IMR-90 (cell line): ENCODE measurements around the gene RFX3. TPM values are rescaled to one million over a fixed set of nuclear protein-coding genes. Genes with fewer than 3 reads are reported as not detected.

ENCODE experiments used
- ATAC-seq: fragments of 200-7000 bp; cut with Tn5 transposase; 2 replicates; pipeline ENCODE4 v1.9.1; 2020; ENCODE audit warnings: low read depth, mild to moderate bottlenecking, moderate library complexity
- BruUV-seq: library from RNA; stranded (reverse); fragments of 400-500 nt; replicated peaks from 2 replicates; lab custom pipeline; 2021; lab: Mats Ljungman, UMichigan
- CTCF ChIA-PET: fragments of 300-600 bp; formaldehyde crosslinking; extraction: SDS; loops from one replicate; lab custom pipeline; 2021; ENCODE audit warnings: antibody characterized with exemption; lab: Yijun Ruan, JAX
- POLR2A ChIA-PET: fragments of 300-600 bp; sonication (Branson Sonifier 250); formaldehyde crosslinking; loops from one replicate; lab custom pipeline; 2022; ENCODE audit warnings: antibody characterized with exemption; ENCODE audit not compliant: unreplicated experiment; lab: Charles Lee
- DNase-seq: peaks from one replicate; pipeline ENCODE4 v3.0.0; 2013
- H2AFZ ChIP-seq: replicated peaks from 2 replicates; pipeline ENCODE3; 2013; ENCODE audit warnings: low read length, mild to moderate bottlenecking; ENCODE audit not compliant: poor library complexity
- H2AK5ac ChIP-seq: 2 replicates; pipeline ENCODE4 v1.6.1; 2013; ENCODE audit warnings: low read depth, low read length, inconsistent platforms
- H2AK9ac ChIP-seq: replicated peaks from 2 replicates; pipeline ENCODE3; 2013; ENCODE audit warnings: mild to moderate bottlenecking, low read depth, low read length, moderate library complexity; ENCODE audit not compliant: poor library complexity
- H2BK120ac ChIP-seq: 2 replicates; pipeline ENCODE4 v1.6.1; 2013; ENCODE audit warnings: low read depth, low read length, inconsistent platforms
- H2BK15ac ChIP-seq: 3 replicates; pipeline ENCODE4 v1.6.1; 2013; ENCODE audit warnings: low read depth, low read length, inconsistent platforms
- H2BK20ac ChIP-seq: 2 replicates; pipeline ENCODE4 v1.6.1; 2013; ENCODE audit warnings: low read depth, mild to moderate bottlenecking, inconsistent platforms, low read length, moderate library complexity
- H2BK5ac ChIP-seq: 2 replicates; pipeline ENCODE4 v1.6.1; 2013; ENCODE audit warnings: mild to moderate bottlenecking, low read depth, low read length, inconsistent platforms; ENCODE audit not compliant: poor library complexity, severe bottlenecking
- H3K14ac ChIP-seq: replicated peaks from 2 replicates; pipeline ENCODE4 v1.6.1; 2013; ENCODE audit warnings: low read depth, low read length, inconsistent platforms
- H3K18ac ChIP-seq: 2 replicates; pipeline ENCODE4 v1.6.1; 2013; ENCODE audit warnings: low read depth, low read length, control low read depth
- H3K23ac ChIP-seq: 2 replicates; pipeline ENCODE4 v1.6.1; 2013; ENCODE audit warnings: low read depth, low read length, inconsistent platforms
- H3K27ac ChIP-seq: 2 replicates; pipeline ENCODE4 v1.5.1; 2013; ENCODE audit warnings: mild to moderate bottlenecking, control low read depth, low read length; ENCODE audit not compliant: insufficient read depth
- H3K27me3 ChIP-seq: 2 replicates; pipeline ENCODE4 v1.6.1; 2013; ENCODE audit warnings: low read length; ENCODE audit not compliant: control insufficient read depth, insufficient read depth
- H3K36me3 ChIP-seq: 2 replicates; pipeline ENCODE4 v1.6.1; 2013; ENCODE audit warnings: low read length, mixed read lengths; ENCODE audit not compliant: control insufficient read depth, insufficient read depth
- H3K4ac ChIP-seq: 2 replicates; pipeline ENCODE4 v1.6.1; 2013; ENCODE audit warnings: low read depth, low read length, inconsistent platforms
- H3K4me1 ChIP-seq: 2 replicates; pipeline ENCODE4 v1.6.1; 2013; ENCODE audit warnings: low read length, mixed read lengths; ENCODE audit not compliant: control insufficient read depth, insufficient read depth
- H3K4me2 ChIP-seq: 2 replicates; pipeline ENCODE4 v1.6.1; 2013; ENCODE audit warnings: low read depth, mild to moderate bottlenecking, control low read depth, low read length, moderate library complexity
- H3K4me3 ChIP-seq: 2 replicates; pipeline ENCODE4 v1.5.1; 2013; ENCODE audit warnings: low read depth, mild to moderate bottlenecking, control low read depth, low read length, moderate library complexity; ENCODE audit not compliant: insufficient read depth
- H3K56ac ChIP-seq: 2 replicates; pipeline ENCODE4 v1.6.1; 2013; ENCODE audit warnings: low read length, inconsistent platforms; ENCODE audit not compliant: insufficient read depth; ENCODE audit errors: extremely low read depth
- H3K79me1 ChIP-seq, 2 experiments: 2 replicates each; pipeline ENCODE4 v1.6.1; 2013; ENCODE audit warnings: low read length in 2 of 2, inconsistent platforms in 1 of 2, low read depth in 1 of 2
- H3K9ac ChIP-seq: 2 replicates; pipeline ENCODE4 v1.6.1; 2013; ENCODE audit warnings: low read depth, low read length, control low read depth
- H3K9me1 ChIP-seq: 2 replicates; pipeline ENCODE4 v1.6.1; 2013; ENCODE audit warnings: low read length, inconsistent platforms; ENCODE audit not compliant: insufficient read depth
- H3K9me3 ChIP-seq: 2 replicates; pipeline ENCODE4 v1.6.1; 2013; ENCODE audit warnings: low read length; ENCODE audit not compliant: control insufficient read depth, insufficient read depth
- H4K20me1 ChIP-seq: 2 replicates; pipeline ENCODE4 v1.6.1; 2013; ENCODE audit warnings: low read length, inconsistent platforms; ENCODE audit not compliant: insufficient read depth
- H4K5ac ChIP-seq: 2 replicates; pipeline ENCODE4 v1.6.1; 2013; ENCODE audit warnings: mild to moderate bottlenecking, low read depth, low read length, control low read depth
- H4K8ac ChIP-seq, 2 experiments: 2 replicates each; pipeline ENCODE4 v1.6.1; 2013; ENCODE audit warnings: low read depth in 2 of 2, low read length in 2 of 2, control low read depth in 1 of 2, inconsistent platforms in 1 of 2
- H4K91ac ChIP-seq: 2 replicates; pipeline ENCODE4 v1.6.1; 2013; ENCODE audit warnings: low read depth, low read length, inconsistent platforms; ENCODE audit not compliant: insufficient read depth
- BHLHE40 ChIP-seq: fragments of 150-350 bp; IDR thresholded peaks from 2 replicates; pipeline ENCODE4 v1.6.1; 2016; ENCODE audit warnings: mild to moderate bottlenecking, low read depth, low read length
- CEBPB ChIP-seq: IDR thresholded peaks from 2 replicates; pipeline ENCODE4 v1.6.1; 2012; ENCODE audit warnings: low read depth, low read length, improper control_type of control experiment
- CHD1 ChIP-seq: IDR thresholded peaks from 2 replicates; pipeline ENCODE4 v1.6.1; 2012; ENCODE audit warnings: low read depth, low read length, improper control_type of control experiment
- ELK1 ChIP-seq: fragments of 150-350 bp; IDR thresholded peaks from 2 replicates; pipeline ENCODE4 v1.6.1; 2016; ENCODE audit warnings: low read depth, mild to moderate bottlenecking, low read length, moderate library complexity, borderline replicate concordance
- FOS ChIP-seq: fragments of 150-350 bp; IDR thresholded peaks from 2 replicates; pipeline ENCODE4 v1.6.1; 2016; ENCODE audit warnings: low read depth, low read length
- MAZ ChIP-seq: IDR thresholded peaks from 2 replicates; pipeline ENCODE4 v1.6.1; 2012; ENCODE audit warnings: low read depth, mild to moderate bottlenecking, low read length, improper control_type of control experiment, moderate library complexity, borderline replicate concordance
- MXI1 ChIP-seq: IDR thresholded peaks from 2 replicates; pipeline ENCODE4 v1.6.1; 2012; ENCODE audit warnings: low read depth, mild to moderate bottlenecking, low read length, moderate library complexity, borderline replicate concordance
- NFE2L2 ChIP-seq: fragments of 150-350 bp; IDR thresholded peaks from 2 replicates; pipeline ENCODE4 v1.6.1; 2016; ENCODE audit warnings: low read depth, mild to moderate bottlenecking, low read length
- POLR2A ChIP-seq: IDR thresholded peaks from 2 replicates; pipeline ENCODE4 v1.6.1; 2012; ENCODE audit warnings: mild to moderate bottlenecking, low read depth, low read length
- RAD21 ChIP-seq: IDR thresholded peaks from 2 replicates; pipeline ENCODE4 v1.6.1; 2012; ENCODE audit warnings: low read length, improper control_type of control experiment
- RFX5 ChIP-seq: IDR thresholded peaks from 2 replicates; pipeline ENCODE4 v1.8.0; 2012; ENCODE audit warnings: low read depth, mild to moderate bottlenecking, low read length, moderate library complexity
- SMC3 ChIP-seq: fragments of 150-350 bp; IDR thresholded peaks from 2 replicates; pipeline ENCODE4 v1.6.1; 2016; ENCODE audit warnings: low read depth, mild to moderate bottlenecking, antibody characterized with exemption, low read length, moderate library complexity
- WGBS, 2 experiments: methylation state at CpG; one replicate each; pipeline versions ENCODE4 v1.1.5 to v1.1.7; 2013; ENCODE audit warnings: missing lambda C conversion rate in 2 of 2; ENCODE audit not compliant: insufficient read length in 1 of 2; ENCODE audit errors: extremely low coverage in 2 of 2; 5-methylcytosine and 5-hydroxymethylcytosine counted together
- dilution Hi-C: fragments of 300-500 bp; cut with HindIII; formaldehyde crosslinking; loops from one replicate; pipeline ENCODE4 v1.14.3; 2018; ENCODE audit warnings: low sequenced_read_pairs; ENCODE audit not compliant: unreplicated experiment
- in situ Hi-C: fragments of 300-500 bp; cut with MboI; formaldehyde crosslinking; loops from 3 replicates; pipeline ENCODE4 v1.14.3; 2019; ENCODE audit warnings: low sequenced_read_pairs, inconsistent platforms, mixed read lengths
- intact Hi-C: fragments of 100-400 bp; cut with micrococcal nuclease; formaldehyde crosslinking; loops from 2 replicates; pipeline ENCODE4 v1.10.0; 2022
- polyA plus RNA-seq, 3 experiments: library from polyadenylated mRNA; depleted of rRNA; stranded (reverse); fragments of >200 nt; gene quantifications; 2 replicates each; pipeline ENCODE4 v1.2.3, GENCODE V29; 2012; ENCODE audit warnings: low replicate concordance in 1 of 3
- total RNA-seq: library from RNA; depleted of rRNA; stranded (reverse); fragments of >200 nt; gene quantifications from 2 replicates; pipeline ENCODE4 v1.2.3, GENCODE V29; 2012
- TF ChIP-seq, protein P1 (sequence below): conservative IDR thresholded peaks from 2 replicates; pipeline ENCODE4 v1.5.1; 2012; ENCODE audit warnings: mild to moderate bottlenecking, low read depth, low read length, improper control_type of control experiment
- TF ChIP-seq, protein P2 (sequence below): fragments of 150-350 bp; IDR thresholded peaks from 2 replicates; pipeline ENCODE4 v1.6.1; 2017; ENCODE audit warnings: mild to moderate bottlenecking, antibody characterized with exemption, low read length, low read depth

The RFX3 gene
- total and polyA plus RNA-seq, 2 of the 4 experiments (the other 2 are of a cell fraction): 1.7 to 2.7 TPM

DNA sequence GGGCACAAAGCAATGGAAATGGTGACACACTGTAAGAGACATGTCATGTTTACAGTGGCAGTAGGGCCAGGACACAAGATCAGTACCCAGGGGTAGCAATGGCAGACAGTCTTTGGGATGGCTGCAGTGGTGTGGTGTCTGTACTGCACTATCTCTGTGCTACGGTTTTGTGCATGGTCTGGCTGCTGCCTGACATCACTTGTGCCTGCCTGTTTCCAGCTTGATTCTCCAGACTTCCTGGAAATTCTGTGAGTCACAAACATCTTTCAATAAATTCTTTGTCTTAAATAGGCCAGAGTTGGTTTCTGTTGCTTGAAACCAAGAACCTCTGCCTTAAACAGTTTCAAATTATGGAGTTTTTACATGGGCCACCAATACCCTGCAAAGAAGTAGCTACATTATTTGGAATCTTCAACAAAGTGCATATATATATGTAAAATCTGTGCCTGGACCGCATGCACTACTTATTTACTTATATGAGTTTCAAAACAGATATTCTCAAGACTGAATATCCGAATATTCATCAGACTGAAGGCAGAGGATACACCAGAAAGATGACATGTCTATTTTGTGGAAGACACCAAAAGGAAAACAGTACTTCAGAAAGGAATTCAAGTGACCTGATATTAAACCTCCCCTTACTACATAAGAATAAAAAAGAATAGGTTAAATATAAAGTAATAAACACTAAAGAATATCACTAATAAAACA is 188.1 kb downstream of the RFX3 start:
- dilution Hi-C loops (no loop called here), in situ Hi-C loops (no loop called here), intact Hi-C loops (no loop called here)
- Histone ChIP-seq H3K4ac (peak overlapping the region; percentile 55), H3K4me3 (no peak overlapping the region), H4K8ac (peak overlapping the region; percentile 12 to 87; a peak in 3 of 4 replicates), H3K36me3 (no peaks in the 10 kb centered on the region), H2BK20ac (peak overlapping the region; percentile 71; the same call in 1 of the 2 replicates), H3K4me2 (peak overlapping the region; percentile 35), H3K23ac (peak overlapping the region; percentile 82; the same call in 1 of the 2 replicates), H4K20me1 (no peaks in the 10 kb centered on the region), H2BK15ac (no peak overlapping the region; the same call in 2 of the 3 replicates), H3K56ac (0 out of 2 replicates have a peak overlapping the region, but pooled peaks have one; percentile 46), H3K27ac (peak overlapping the region; percentile 28; the same call in 1 of the 2 replicates), H3K9me1 (0 out of 2 replicates have a peak, but pooled peaks cover 2% of the 10 kb centered on the region), H2BK120ac (0 out of 2 replicates have a peak overlapping the region, but pooled peaks have one; percentile 9), H3K9ac (no peak overlapping the region), H3K18ac (peak overlapping the region; percentile 17; the same call in 1 of the 2 replicates), H2AFZ (peak overlapping the region; percentile 75), H3K4me1 (peaks cover 5% of the 10 kb centered on the region), H3K79me1 (no peaks in the 10 kb centered on the region; a peak in 1 of 4 replicates), H2AK9ac (no peak overlapping the region), H3K14ac (peak overlapping the region; percentile 53; the same call in 1 of the 2 replicates), H3K9me3 (no peaks in the 10 kb centered on the region), H2AK5ac (peak overlapping the region; percentile 20; the same call in 1 of the 2 replicates), H4K91ac (peak overlapping the region; percentile 39; the same call in 1 of the 2 replicates), H3K27me3 (no peaks in the 10 kb centered on the region), H4K5ac (peak overlapping the region; percentile 58), H2BK5ac (peak overlapping the region; percentile 12)
- TF ChIP-seq MAZ: no peak
- TF ChIP-seq SMC3: no peak
- TF ChIP-seq ELK1: no peak
- TF ChIP-seq BHLHE40: no peak
- no peak for TF ChIP-seq RFX5
- no peak for TF ChIP-seq CHD1
- TF ChIP-seq FOS: no peak
- TF ChIP-seq, protein P1, sequence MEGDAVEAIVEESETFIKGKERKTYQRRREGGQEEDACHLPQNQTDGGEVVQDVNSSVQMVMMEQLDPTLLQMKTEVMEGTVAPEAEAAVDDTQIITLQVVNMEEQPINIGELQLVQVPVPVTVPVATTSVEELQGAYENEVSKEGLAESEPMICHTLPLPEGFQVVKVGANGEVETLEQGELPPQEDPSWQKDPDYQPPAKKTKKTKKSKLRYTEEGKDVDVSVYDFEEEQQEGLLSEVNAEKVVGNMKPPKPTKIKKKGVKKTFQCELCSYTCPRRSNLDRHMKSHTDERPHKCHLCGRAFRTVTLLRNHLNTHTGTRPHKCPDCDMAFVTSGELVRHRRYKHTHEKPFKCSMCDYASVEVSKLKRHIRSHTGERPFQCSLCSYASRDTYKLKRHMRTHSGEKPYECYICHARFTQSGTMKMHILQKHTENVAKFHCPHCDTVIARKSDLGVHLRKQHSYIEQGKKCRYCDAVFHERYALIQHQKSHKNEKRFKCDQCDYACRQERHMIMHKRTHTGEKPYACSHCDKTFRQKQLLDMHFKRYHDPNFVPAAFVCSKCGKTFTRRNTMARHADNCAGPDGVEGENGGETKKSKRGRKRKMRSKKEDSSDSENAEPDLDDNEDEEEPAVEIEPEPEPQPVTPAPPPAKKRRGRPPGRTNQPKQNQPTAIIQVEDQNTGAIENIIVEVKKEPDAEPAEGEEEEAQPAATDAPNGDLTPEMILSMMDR: no peak
- TF ChIP-seq RAD21: no peak
- TF ChIP-seq, protein P2, sequence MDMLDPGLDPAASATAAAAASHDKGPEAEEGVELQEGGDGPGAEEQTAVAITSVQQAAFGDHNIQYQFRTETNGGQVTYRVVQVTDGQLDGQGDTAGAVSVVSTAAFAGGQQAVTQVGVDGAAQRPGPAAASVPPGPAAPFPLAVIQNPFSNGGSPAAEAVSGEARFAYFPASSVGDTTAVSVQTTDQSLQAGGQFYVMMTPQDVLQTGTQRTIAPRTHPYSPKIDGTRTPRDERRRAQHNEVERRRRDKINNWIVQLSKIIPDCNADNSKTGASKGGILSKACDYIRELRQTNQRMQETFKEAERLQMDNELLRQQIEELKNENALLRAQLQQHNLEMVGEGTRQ: no peak
- no peak for TF ChIP-seq NFE2L2
- no peak for TF ChIP-seq MXI1
- no peak for TF ChIP-seq CEBPB
- TF ChIP-seq POLR2A: no peak
- CTCF ChIA-PET: interaction anchor here (0.9 kb wide), 1 partner anchor 96 kb away, joined by 6 read pairs; no protein-coding TSS in a partner anchor
- POLR2A ChIA-PET: no interaction called here
- peak; percentile 79 for DNase-seq
- peak; percentile 81 for ATAC-seq
- no TSS peak for BruUV-seq
- WGBS, 2 experiments: no CpG with 5 or more reads among the region's 3 CpGs
